Stimulated activated CD8-positive, alpha-beta memory T cell treated with anti-CD3 and anti-CD28 coated beads, Interleukin-15, amount 100 ng/mL, for 24 hours (primary cell): ENCODE measurements around the gene RXFP1.
A peak's percentile ranks its signal among the peaks of the same experiment; 100 is the strongest.

Experiments used
- DNase-seq: peaks from one replicate; pipeline ENCODE4 v3.0.0-alpha.2; 2020; ENCODE audit warnings: low read depth

Gene RXFP1

DNA sequence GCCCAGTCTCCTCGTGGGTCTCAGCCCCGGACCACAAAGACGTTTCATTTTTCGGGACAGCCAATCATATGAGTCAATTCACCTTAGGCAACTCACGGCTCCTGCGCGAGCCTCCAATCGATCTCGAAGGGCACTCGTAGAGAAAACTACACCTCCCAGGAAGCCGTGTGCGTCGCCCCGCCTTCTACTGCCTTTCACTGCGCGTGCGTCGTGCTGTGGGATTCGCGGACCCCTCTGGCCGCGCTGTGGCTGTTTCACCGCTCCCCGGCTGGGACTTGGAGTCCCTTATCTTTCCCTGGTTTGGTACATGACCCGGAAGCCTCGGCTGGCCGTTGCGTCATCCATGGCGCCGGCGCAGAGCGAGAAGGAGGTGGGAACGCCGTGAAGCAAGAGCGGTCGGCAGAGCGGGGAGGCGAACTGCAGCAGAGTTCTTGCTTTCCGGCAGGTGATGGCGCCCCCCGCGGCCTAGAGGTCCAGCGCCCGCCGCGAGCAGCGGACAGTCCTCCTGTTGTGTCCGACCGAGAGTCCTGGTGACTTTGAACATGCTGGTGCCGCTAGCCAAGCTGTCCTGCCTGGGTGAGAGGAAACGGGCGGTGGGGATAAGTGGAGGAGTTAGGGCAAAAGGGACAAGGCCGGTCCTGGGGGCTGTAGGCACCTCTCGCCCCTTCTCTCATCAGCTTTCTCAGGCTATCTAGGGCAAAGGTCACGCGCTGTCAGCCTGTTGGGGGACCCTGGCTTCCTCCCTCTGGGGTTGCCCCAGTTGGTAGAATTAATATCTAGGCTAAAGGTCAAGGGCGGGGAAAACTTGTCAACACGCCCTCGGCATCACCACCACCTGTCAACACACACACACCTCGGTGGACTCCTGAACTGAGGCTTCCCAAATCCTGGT lies 150.5 kb downstream of the RXFP1 start, which contains the start of gene ETFDH:
TSS of gene ETFDH (plus strand) at position 382 of the 892 bp plus-strand sequence. CDS start at position 543, 161 bp downstream.
- DNase-seq = peak; percentile 88

DNA sequence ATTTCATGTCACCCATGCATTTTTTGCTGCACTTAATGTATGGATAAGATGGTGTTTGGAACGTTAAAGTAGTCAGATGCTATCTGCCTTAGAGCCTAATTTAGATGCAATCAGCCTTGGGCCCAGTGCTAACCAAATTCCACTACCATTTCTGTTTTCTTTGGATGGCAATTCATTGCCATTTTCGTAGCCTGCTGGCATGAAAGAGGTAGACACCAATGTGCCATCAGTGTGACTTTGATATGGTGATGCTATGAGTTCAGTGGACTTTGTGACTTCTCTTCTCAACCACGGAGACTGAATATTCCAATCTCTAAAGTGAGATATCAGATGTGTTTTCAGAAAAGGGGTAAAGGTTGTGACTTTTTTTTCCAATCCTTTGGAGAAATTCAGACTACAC lies 152.0 kb downstream of the RXFP1 start:
- no peak for DNase-seq

DNA sequence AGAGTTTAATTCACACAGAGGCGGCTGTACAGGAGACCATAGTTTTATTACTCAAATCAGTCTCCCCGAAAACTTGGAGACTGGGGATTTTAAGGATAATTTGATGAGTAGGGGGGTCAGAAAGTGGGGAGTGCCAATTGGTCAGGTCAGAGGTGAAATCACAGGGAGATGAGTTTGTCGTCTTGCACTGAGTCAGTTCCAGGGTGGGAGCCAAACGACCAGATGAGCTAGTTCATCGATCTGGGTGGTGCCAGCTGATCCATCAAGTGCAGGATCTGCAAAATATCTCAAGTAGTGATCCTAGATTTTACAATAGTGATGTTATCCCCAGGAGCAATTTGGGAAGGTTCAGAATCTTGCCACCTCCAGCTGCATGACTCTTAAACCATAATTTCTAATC lies 154.4 kb downstream of the RXFP1 start:
- no peak for DNase-seq

DNA sequence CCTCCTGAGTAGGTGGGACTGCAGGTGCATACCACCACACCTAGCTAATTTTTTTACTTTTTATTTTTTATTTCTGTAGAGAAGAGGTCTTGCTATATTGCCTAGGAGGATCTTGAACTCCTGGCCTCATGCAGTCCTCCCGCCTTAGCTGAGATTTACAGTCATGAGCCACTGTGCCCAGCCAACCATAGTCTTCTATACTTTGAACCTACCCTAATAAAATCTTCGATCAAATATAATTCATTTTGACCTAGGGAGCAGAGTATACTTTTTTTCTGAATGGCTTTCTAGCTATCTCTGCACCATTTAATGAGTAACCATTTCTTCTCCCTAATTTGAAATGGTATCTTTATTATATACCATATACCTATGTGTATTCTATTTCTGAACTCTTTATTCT lies 157.1 kb downstream of the RXFP1 start:
- DNase-seq = no peak

DNA sequence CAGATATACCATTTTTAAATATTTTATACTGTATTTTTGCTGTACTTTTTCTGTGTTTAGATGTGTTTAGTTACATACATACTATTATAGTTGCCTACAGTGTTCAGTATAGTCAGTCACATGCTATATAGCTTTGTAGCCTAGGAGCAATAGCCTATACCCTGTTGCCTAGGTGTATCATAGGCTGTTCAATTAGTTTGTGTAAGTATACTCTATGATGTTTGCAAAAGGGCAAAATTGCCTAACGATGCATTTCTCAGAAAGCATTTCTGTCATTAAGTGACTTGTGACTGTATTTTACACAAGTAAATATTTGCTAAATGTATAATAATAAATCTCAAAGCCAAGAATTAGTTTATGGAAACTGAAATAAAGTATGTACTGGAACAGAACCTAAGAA lies 159.9 kb downstream of the RXFP1 start:
- no peak for DNase-seq

DNA sequence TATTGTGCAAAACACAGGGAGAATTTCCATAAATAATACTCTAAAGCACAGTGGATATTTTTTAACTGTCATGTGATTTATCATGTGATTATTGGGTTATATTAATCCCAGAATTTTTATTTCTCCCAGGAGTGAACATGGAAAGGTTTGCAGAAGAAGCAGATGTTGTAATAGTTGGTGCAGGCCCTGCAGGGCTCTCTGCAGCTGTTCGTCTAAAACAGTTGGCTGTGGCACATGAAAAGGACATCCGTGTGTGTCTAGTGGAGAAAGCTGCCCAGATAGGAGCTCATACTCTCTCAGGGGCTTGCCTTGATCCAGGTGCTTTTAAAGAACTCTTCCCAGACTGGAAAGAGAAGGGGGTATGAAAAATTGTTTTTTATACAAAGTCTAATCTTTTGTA lies 160.4 kb downstream of the RXFP1 start:
- DNase-seq = no peak

DNA sequence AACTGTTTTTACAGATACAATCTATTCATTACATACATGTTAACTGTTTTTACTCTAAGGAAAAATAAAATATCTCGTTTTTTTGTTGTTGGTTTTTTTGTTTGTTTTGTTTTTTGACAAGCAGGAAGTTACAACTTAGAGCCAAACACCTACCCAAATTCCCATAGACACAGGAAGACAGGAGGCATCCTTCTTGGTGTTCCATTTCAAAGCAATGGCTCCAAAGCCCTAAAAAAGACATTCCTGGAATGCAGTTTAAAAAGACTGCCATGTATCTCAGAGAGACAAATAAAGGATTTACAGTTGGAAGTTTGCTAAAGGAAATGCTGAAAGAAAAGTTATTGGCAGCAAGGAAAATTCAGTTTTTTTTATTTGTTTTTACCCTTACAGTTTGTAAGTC lies 167.1 kb downstream of the RXFP1 start:
- no peak for DNase-seq
